Measurements from ENCODE around the gene NMNAT2.

GRCh38 chr1:183391863-183392262 is 26.3 kb downstream of the NMNAT2 start:
- TF ChIP-seq POLR2A (IDR thresholded peaks at IDR 0.05), result no peak
- no peak for TF ChIP-seq CTCF (IDR thresholded peaks at IDR 0.05)

Data from Peyer's patch (tissue), 4 donors.